Stimulated activated CD4-positive, alpha-beta T cell treated with anti-CD3 and anti-CD28 coated beads, Interleukin-2, amount 100 ng/mL, for 24 hours (primary cell): ENCODE results near the gene ST6GALNAC2.
A peak's percentile ranks its signal among the peaks of the same experiment; 100 is the strongest.

ENCODE experiments used
- DNase-seq, 2 donors: peaks; one replicate each; pipeline ENCODE4 v3.0.0-alpha.2; 2020

ST6GALNAC2 gene

DNA sequence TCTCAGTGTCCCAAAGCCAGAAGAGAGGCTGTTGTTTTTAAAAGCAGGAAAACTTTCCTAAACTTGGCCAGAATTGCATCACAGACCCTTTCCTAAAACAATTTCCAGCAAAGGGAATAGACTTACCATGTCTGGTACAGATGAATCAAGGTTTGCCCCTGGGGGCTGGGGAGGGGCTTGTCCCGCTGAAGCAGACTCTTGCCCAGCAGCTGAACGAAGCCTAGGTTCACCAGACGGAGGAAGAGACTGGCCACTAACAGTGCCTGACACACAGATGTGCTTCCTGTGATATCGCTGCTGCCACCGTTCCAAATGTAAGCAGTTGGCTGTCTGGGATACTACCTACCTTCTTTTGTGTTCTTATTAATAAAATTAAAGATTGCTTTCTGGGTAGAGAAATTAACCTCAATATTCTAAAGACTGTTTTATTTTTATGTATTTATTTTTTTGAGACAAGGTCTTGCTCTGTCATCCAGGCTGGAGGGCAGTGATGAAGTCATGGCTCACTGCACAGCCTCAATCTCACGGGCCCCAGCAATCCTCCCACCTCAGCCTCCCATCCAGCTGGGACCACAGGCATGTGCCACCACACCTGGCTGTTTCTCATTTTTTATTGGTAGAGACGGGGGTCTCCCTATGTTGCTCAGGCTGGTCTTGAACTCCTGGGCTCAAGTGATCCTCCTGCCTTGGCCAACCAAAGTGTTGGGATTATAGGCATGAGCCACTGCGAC, 32.3 kb downstream of the ST6GALNAC2 start:
- no peak for DNase-seq

DNA sequence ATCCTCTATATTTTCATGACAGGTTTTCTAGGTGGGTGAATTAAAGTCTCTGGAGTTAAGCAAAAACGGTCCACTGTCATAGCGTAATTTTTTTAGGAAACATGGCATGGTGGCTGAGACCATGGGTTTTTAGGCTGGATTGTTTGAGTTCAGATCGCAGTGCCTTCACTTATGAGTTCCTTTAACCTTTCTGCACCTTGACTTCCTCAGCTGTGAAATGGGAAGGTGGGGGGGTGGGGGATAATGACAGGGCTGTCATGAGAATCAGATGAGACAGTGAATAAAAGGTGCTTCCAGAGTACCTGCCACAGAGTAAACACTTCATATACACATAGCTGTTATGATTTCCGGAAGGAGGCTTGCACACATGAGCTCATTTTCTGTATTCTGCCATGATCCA, 34.0 kb downstream of the ST6GALNAC2 start:
- no peak for DNase-seq

DNA sequence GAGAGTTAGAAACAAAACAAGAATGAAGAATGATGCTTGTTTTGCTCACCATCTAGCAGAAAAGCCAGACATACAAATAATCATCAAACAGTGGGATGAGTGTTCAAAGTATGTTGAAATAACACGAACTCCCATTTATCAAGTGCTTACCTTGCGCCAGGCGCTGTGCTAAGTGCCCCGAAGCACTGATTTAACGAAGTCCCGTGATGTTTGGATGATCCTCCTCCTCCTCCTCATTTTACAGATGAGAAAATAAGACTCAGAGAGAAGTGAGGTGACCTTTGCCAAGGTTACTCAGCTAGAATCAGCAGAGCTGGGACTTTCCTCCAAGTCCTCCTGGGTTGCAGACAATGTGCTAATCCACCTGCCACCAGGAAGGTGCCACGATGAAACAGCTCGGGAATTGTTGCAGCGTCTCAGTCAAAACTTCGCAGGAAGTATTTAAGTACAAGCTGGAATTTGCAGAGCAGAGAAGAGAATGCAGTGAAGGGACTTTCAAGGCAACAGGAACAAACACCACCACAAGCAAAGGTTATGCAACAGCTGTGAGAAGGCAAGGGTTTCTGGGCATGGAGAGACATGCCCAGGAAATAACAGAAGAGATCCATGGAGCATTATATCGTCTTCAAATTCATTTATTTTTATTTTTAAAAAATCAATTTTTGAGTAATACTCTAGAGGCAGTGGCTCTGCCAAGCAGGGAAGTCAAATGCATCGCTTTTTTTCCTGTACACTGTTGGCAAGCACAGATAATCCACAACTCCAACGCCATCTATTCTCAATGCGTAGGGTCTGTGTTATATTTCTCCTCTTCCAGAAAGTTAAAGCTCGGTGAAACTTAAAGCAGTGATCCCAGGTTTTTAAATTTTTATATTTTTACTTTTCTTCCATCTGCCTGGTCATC, 34.7 kb downstream of the ST6GALNAC2 start:
- DNase-seq = no peak

DNA sequence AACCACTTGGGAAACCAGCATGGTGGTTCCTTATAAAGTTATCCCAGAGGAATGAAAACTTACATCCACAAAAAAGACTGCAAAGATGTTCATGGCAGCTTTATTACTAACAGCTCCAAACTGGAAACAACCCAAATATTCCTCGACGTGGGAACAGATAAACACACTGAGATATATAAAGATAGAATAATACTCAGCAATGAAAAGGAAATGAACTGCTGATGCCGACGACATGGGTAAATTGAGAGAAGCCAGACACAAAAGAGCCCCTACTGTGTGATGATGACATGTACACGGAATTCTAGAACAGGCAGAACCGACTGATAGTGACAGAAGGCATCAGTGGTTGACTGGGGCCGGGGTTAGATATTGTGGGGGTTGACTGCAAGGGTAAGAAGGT, 36.1 kb downstream of the ST6GALNAC2 start:
- no peak for DNase-seq

DNA sequence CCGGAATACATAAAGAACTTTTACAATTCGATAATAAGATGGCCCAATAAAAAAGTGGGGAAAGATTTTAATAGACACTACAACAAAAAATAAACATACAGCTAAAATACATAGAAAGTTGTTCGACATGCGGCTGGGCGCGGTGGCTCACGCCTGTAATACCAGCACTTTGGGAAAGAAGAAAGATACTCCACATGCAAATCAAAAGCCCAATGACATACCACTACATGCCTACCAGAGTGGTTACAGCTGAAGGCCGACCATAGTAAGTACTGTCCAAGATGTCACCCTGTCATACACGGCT, 36.5 kb downstream of the ST6GALNAC2 start:
- DNase-seq = no peak

DNA sequence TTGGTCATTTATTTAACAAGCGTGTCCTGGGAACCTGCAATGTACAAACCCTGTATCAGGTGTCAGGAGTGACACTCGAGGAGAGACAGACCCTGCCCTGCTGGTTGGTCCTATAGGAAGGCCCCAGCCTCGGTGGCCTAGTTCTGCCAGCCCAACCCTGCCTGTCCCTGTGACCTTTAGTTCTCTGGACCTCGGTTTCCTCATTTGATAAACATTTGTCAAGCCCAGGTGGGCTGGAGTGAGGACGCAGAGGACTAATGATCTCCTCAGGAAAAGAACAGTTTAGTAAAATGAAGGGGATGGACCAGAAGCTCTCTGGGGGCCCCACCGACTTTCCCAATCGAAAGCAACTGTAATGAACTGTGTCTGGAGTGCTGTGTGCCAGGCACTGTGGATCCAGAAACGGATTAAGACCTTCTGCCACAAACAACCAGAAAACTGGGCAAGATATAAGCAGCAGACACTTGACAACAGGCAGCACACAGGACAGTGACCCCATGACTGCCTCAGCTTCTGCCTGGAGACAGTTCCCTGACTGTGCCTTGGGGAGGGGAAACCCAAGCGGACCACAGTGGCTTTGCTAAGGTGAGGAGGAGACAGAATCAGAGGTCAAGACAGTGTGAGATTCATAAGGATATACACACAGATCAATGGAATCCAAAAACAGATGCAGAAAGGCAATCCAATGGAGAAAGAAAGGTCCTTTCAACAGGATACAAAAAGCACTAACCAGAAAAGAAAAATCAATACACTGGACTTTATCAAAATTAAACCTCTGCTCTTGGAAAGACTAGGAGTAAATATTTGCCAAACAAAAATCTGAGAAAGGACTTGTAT, 37.1 kb downstream of the ST6GALNAC2 start:
- no peak for DNase-seq

DNA sequence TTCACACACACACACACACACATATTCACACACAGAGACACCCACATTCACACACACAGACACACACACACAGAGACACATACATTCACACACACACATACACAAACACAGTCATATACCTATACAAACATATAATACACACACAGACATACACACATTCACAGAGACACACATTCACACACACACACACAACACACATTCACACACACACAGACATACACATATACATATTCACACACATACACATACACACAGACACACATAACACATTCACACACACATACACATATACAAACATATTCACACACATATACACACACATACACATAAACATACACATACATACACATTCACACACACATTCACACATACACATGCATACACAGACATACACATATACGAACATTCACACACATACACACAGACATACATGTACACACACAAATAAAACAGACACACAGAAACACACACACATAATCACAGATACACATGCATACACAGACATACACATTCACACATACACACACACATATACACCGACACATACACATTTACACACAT, 37.9 kb downstream of the ST6GALNAC2 start:
- DNase-seq = no peak

DNA sequence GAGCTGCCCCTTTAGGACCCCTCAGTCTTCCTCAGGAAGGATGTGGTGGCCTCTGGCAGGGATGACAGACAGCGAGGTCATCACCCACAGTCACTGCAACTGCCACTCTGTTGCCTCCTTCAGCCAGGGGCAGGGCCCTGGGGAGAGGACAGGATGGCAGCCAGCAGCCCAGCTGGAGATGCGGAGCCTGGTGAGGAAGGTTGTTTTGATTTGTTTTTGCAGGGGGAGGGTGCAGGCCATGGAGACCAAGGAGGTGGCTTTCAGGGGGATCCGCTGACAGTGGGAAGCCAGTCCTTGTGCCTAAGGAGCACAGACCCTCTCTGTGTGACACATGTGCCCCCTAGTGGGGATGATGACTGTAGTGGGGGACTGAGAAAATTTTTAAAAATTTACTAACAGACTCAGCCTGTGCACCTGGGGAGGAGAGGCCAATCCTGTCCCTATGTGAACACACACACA, 38.4 kb downstream of the ST6GALNAC2 start:
- peak; percentile 46 to 57 for DNase-seq

DNA sequence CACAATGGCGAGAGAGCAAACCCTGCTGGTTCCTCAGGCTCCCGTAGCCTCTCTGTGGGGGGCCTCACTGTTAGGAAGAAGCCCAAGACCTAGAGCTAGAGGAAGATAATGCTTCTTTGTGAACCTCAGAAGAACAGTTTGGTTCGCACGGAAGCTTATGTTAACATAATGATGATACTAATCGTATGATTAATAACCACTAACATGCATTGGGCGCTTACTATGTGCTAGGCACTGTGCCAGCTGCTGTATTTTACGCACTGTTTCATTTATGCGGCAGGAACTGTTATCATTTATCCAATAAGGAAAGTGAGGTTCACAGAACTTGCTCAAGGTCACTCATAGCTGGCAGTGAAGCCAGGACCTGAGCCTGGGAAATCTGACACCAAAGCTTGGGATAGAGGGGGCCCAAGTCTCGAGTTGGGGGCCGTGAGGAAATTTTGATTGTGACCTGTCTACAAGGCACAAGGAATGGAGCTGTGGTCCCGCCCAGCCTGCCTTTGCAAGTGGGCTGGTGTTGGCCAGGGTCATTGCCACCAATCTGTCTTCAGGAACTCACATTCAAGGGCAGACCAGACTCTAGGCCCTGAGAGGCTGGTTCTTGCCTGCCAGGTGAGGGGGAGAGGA, 39.0 kb downstream of the ST6GALNAC2 start:
- no peak for DNase-seq

DNA sequence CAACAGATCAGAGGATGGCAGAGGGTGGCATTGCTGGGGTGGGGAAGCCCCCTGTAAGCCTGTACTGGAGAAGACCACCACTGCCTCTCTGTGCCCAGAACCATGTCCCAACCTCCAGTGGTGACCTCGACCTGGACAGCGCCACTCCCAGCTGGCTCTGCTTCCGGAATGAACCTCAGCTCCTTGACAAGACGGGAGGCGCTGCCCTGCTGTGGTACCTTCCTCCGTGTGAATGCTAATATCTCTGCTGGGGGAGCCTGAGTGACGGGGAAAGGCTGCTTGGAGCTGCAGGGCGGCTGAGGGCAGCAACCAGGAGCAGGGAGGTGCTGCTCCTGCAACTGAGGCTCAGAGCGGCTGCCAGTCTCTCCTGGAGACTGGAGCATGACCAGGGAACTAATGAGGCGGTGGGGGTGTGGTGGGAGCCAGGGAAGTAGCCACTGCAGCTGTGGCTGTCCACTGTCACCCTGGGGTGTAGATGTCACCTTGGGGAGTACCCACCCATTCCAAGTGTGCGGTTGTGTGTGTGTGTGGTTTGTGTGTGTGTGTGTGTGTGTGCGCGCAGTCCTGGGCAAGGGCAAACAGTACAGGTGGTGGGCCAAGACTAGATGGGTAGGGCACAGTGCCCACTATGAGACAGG, 39.6 kb downstream of the ST6GALNAC2 start:
- no peak for DNase-seq

DNA sequence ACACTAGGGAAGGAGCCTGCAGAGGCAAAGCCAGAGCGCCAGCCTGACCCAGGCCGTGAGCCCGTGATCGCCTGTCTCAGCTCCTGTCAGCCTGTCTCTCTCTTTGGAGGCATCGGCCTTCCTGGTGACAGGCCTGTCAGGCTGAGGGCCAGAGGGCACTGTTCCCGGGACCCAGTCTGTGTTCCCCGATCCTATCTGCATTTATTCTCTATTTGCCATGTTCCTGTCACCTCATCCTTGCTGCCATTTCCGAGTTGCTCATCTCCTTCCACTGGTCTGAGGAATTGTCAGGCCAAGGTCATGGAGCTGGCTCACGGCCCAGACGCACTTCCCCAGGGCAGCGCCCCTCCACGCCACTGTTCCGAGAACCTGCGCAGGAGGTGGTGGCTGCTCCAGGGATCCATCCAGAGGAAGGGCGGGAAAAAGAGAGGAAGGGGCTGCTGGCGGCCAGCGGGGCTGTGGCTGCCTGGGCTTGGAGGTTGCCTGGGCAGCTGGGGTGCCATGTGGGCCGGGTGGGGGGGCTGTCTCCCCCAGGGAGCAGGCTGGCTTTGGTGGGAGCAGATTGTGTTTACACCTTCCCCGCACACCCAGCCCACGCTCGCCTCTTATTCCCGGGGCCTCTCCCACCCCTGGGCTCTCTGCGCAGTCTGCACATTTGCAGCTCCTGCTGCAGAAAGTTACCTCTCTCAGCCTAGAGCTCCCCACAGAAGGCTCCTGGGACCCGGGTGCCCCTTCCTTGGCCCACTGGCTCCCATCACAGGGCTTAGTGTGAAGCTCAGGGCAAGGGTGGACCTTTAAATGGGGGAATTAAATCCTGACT, 40.9 kb downstream of the ST6GALNAC2 start:
- no peak for DNase-seq

DNA sequence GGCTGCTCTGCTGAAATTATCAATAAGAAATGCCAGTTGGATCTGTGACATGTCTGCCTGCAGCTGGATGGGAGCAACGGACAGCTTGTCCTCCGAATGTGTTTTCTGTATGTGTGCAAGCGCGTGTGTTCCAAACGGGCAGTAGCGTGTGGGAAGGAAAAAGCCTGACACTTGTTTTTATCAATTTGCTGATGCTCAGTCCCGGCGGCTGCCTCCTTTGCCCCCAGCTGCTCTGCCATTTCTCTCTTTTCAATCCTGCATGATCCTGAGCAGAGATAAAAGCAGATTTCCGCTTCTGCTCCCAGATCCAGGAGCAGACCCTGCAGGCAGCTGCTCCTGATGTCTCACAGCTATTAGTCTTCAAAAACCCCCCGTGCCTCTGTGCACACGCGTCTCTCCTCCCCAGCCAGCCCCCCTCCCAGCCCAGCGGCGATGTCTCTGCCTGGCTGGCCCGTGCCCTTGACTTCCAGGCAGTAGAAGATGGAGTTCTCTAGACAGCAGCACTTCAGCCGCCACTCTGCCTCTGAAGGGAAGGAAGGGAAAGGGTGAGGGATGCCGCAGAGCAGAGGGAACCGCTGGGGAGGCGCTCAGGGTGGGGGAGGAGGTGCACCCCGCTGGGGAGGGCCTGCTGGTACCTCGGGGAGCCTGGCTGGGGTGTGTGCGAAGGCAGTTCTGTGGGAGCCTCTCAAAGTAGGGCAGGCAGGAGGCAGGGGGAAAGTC, 41.7 kb downstream of the ST6GALNAC2 start:
- DNase-seq = no peak

DNA sequence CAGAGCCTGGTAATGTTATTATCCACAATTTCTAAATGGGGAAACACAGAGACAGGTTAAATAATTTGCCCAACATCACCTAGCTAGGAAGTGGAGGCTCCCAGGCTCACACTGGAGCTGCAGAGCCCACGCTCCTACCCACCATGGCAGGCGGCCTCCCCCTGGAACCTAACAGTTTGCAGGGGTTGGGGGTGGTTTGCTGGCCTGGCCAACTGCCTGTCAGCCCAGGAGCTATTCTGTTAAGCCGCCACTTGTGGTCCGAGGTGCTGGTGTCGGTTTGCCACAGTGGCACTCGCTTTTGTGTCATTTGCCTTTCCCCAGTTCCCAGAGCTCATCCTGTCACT, 42.2 kb downstream of the ST6GALNAC2 start:
- DNase-seq = no peak

DNA sequence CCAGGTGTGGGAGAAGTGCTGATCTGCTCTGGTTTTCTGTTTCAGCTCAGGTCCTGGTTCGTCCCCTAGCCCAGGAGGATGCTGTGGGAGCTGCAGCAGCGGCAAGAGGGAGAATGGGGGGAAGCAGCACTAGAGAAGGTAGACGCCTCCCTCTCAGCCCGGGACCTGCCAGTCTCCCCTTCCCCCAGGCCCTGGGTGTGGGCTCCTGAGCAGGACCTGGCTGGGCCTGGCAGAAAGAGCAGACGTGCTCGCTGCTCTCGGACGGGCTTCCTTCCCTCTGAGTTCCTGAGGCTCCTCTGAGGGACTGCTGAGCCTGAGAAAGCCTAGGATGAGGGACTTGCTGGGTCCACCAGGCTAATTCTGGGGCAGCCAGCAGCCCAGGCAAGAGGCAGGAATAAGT, 42.7 kb downstream of the ST6GALNAC2 start:
- no peak for DNase-seq

DNA sequence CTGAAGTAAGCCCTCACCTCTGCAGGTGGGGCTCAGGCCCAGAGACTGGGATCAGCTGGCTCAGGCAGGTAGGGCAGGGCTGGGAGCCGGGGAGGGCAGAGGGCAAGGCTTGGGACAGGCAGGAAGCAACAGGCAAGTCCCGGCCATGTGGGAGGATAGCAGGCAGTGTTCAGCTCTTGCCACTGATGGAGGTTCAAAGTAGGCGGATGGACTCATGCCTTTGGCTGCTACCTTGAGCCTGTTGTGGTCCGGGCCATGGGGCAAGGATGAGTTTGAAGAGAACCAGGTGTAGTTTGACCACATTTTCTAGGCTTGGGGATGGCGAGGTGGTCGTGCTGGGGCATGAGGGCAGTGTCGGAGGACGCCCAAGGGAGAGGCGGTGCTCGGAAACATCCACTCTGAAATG, 43.1 kb downstream of the ST6GALNAC2 start:
- DNase-seq = no peak

DNA sequence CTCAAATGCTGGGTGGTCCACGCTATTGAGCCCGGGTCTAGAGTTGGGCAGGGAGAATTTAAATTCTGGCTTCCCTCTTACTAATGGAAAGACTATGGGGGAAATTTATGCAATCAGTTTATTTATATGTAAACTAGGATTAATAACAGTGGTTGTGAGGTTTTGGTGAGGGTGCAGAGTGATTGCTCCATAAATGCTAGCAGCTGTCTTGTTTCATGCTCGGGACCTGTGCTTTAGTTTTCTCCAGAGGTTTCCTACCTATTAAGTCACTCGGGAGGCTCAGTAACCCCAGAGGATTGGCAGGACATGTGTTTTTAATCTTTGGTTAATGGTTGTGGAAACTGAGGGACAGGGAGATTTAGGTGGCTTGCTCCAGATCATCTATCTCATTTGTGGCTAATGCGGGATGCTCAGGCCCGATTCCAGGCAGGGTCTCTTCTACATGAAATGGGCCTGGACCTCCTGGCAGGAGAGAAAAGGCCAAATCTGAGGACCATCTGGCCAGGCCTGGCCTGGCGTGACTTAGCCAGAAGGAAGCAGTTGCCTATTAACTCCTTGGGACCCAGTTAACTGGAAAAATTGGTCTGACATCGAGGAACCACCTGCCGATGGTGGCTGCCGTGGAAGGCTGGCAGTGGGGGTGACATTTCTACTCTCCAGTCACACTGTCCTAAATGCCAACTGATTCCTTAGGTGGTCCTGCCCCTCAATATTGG, 43.8 kb downstream of the ST6GALNAC2 start:
- no peak for DNase-seq

DNA sequence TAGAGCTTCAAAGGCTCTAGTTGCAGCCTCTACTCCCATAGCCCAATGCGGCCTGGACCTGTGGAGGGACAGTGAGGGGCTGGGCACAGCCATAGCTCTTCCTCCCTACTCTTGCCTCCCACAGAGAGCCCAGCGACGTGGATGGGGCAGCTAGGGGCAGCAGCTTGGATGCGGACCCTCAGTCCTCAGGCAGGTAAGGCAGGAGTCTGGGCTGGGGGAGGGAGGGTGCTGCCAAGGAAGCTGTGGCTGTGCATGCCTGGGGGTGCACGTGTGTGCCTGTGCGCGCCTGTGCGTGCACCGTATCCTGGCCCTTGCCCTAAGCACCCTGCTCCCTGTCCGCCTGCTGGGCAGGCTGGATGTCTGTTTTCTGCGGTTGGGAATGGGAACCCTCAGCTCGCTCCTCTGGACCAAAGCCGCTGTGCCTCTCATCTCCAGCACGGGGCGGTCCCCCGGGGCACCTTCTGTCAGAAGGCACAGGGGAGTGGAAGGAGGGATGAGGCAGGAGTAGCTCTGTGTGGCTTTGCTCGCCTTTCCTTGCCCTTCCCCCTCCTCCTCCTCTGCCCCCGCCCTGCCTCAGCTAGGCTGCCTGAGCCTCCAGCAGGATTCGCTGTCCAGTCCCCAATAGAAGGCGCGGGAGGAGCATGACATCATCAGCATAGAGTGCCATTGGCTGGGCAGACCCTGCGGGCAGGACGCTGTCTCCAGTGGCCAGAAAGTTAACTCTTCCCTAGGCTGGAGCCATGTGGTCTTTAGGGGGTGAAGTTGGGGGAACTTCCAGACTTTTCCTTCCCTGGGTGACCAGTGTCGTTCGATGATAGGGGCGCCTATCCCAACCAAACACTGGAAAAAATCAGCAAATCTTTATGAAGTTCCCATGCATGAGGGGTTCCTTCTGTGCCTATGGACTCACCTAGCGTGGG, 45.0 kb downstream of the ST6GALNAC2 start:
- peak in 1 of 2 donors; percentile 40 for DNase-seq

DNA sequence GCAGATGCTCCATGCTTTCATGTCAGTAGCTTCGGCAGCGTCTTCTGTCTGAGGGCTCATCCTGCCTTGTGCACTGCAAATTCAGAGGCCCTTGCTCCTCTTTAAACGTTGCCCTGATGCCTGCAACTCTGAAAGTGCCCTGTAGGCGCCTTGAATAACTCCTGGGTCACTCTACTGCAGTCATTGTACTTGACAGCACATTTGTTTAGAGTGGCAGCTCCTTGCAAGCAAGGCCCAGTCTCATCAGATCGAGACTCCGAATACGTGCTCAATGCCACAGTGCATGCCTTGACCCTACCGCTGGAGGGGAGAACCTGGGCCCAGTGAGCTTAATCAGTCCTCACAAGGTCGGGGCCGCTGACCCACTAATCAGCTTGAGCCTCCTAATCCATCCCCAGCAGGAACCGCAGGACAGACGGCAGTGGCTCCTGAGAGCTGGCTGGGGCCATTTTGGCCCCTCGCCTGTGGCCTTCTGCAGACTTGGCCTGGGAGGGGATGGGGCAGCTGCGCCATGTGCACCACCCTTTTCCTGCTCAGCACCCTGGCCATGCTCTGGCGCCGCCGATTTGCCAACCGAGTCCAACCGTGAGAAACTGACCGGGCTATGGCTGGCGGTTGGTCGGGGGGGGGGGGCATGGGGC, 45.9 kb downstream of the ST6GALNAC2 start, which contains the start of gene PRCD:
Gene PRCD (plus strand): TSS at position 414 of the 641 bp plus-strand sequence. CDS start 98 bp downstream, at position 512.
- DNase-seq = no peak
